ENCODE results near the gene NT5C3B. TPM values are rescaled to one million over a fixed set of nuclear protein-coding genes. Genes with fewer than 3 reads are reported as not detected.

Gene NT5C3B
- total RNA-seq, 1 donor from 2014 or later, result 106 TPM

GRCh38 chr17:41868568-41868967 lies 32.5 kb upstream of the NT5C3B start:
- Mint-ChIP-seq H3K9me3 (no peaks in the 10 kb centered on the region), H3K27ac (no peak overlapping the region), H3K27me3 (ENCODE audit: insufficient read depth, low read depth) (peaks cover 2% of the 10 kb centered on the region), H3K4me3 (no peak overlapping the region), H3K36me3 (peaks cover 37% of the 10 kb centered on the region), H3K4me1 (peaks cover 2% of the 10 kb centered on the region)
- Histone ChIP-seq H3K36me3 (no peaks in the 10 kb centered on the region), H3K27me3 (no peaks in the 10 kb centered on the region), H3F3A (ENCODE audit: low read depth) (peaks cover 27% of the 10 kb centered on the region), H3K9ac (no peak overlapping the region), H3K4me1 (peaks cover 6% of the 10 kb centered on the region), H3K9me3 (ENCODE audit: low read depth) (no peaks in the 10 kb centered on the region), H3K79me2 (ENCODE audit: low read depth) (peaks cover 16% of the 10 kb centered on the region), H3K4me3 (no peak overlapping the region), H2AFZ (replicated peaks) (no peak overlapping the region), H3K4me2 (no peak overlapping the region), H3K27ac (no peak overlapping the region), H4K20me1 (ENCODE audit: low read depth) (peaks cover 9% of the 10 kb centered on the region)
- TF ChIP-seq EZH2phosphoT487 (IDR thresholded peaks at IDR 0.05), result no peak
- TF ChIP-seq EZH2 (IDR thresholded peaks at IDR 0.05), result no peak
- TF ChIP-seq, protein P1, sequence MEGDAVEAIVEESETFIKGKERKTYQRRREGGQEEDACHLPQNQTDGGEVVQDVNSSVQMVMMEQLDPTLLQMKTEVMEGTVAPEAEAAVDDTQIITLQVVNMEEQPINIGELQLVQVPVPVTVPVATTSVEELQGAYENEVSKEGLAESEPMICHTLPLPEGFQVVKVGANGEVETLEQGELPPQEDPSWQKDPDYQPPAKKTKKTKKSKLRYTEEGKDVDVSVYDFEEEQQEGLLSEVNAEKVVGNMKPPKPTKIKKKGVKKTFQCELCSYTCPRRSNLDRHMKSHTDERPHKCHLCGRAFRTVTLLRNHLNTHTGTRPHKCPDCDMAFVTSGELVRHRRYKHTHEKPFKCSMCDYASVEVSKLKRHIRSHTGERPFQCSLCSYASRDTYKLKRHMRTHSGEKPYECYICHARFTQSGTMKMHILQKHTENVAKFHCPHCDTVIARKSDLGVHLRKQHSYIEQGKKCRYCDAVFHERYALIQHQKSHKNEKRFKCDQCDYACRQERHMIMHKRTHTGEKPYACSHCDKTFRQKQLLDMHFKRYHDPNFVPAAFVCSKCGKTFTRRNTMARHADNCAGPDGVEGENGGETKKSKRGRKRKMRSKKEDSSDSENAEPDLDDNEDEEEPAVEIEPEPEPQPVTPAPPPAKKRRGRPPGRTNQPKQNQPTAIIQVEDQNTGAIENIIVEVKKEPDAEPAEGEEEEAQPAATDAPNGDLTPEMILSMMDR (IDR thresholded peaks at IDR 0.05), result no peak
- no peak for DNase-seq (ENCODE audit: low spot score)

DNA sequence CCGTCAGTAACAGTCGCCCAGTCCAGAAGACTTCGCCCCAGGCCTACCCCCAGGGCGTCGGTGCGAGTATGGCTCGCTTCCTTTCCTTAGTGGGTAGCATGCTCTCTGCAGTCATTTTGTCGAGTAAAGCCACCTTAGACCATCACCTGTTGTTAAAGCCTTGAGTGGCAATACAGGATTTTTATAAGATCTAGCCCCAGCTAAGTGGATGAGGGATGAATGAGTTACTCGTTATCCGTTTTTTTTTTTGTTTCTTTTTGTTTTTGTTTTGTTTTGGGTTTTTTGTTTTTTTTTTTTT lies 29.5 kb upstream of the NT5C3B start:
- no peak for DNase-seq (ENCODE audit: low spot score)
- peak overlapping the region; percentile 94 for H3K4me2 ChIP-seq
- no peaks in the 10 kb centered on the region for H3K27me3 ChIP-seq
- H3K36me3 Mint-ChIP-seq, result peaks cover 13% of the 10 kb centered on the region
- TF ChIP-seq EZH2 (IDR thresholded peaks at IDR 0.05), result no peak
- no peak overlapping the region for H3K4me3 Mint-ChIP-seq
- no peaks in the 10 kb centered on the region for H3K36me3 ChIP-seq
- peak overlapping the region; percentile 80 for H3K4me3 ChIP-seq
- no peak overlapping the region for H3K9ac ChIP-seq
- no peaks in the 10 kb centered on the region for H3K27me3 Mint-ChIP-seq (ENCODE audit: insufficient read depth, low read depth)
- H2AFZ ChIP-seq (replicated peaks), result peak overlapping the region; percentile 75
- no peaks in the 10 kb centered on the region for H3K9me3 Mint-ChIP-seq
- peaks cover 12% of the 10 kb centered on the region for H3K4me1 Mint-ChIP-seq
- peaks cover 39% of the 10 kb centered on the region for H4K20me1 ChIP-seq (ENCODE audit: low read depth)
- no peaks in the 10 kb centered on the region for H3K9me3 ChIP-seq (ENCODE audit: low read depth)
- H3F3A ChIP-seq (ENCODE audit: low read depth), result peaks cover 27% of the 10 kb centered on the region
- no peak overlapping the region for H3K27ac ChIP-seq
- H3K4me1 ChIP-seq, result peaks cover 24% of the 10 kb centered on the region
- peak overlapping the region; percentile 51 for H3K27ac Mint-ChIP-seq
- H3K79me2 ChIP-seq (ENCODE audit: low read depth), result peaks cover 46% of the 10 kb centered on the region

- Histone ChIP-seq H3K4me2 (peak within 1 kb of the TSS; percentile 94), H3K4me3 (peak within 1 kb of the TSS; percentile 80), H3K9me3 (ENCODE audit: low read depth) (no peaks in the 10 kb centered on the region), H3K9ac (peak within 1 kb of the TSS; percentile 73), H3K36me3 (no peaks in the 10 kb centered on the region), H3F3A (ENCODE audit: low read depth) (peaks cover 28% of the 10 kb centered on the region), H3K27ac (peak within 1 kb of the TSS; percentile 60), H3K4me1 (peaks cover 30% of the 10 kb centered on the region), H4K20me1 (ENCODE audit: low read depth) (peaks cover 44% of the 10 kb centered on the region), H3K79me2 (ENCODE audit: low read depth) (peaks cover 51% of the 10 kb centered on the region), H2AFZ (replicated peaks) (peak within 1 kb of the TSS; percentile 75), H3K27me3 (no peaks in the 10 kb centered on the region)
- H3K4me1 Mint-ChIP-seq, result peaks cover 15% of the 10 kb centered on the region
- no peaks in the 10 kb centered on the region for H3K9me3 Mint-ChIP-seq
- DNase-seq (ENCODE audit: low spot score), result peak; percentile 97
- no peaks in the 10 kb centered on the region for H3K27me3 Mint-ChIP-seq (ENCODE audit: insufficient read depth, low read depth)
- no peak for TF ChIP-seq EZH2 (IDR thresholded peaks at IDR 0.05)
- TF ChIP-seq, protein P1 (IDR thresholded peaks at IDR 0.05), result no peak
- TF ChIP-seq EZH2phosphoT487 (IDR thresholded peaks at IDR 0.05), result no peak
- H3K27ac Mint-ChIP-seq, result peak within 1 kb of the TSS; percentile 51
- peak within 1 kb of the TSS; percentile 28 for H3K4me3 Mint-ChIP-seq
- H3K36me3 Mint-ChIP-seq, result peaks cover 9% of the 10 kb centered on the region
These were observed 29.0 kb upstream of the NT5C3B start, which contains the start of gene KLHL11 for GRCh38 chr17:41864836-41865595. Gene KLHL11 (minus strand): TSS chr17:41865423. CDS start chr17:41865370, 53 bp downstream.

GRCh38 chr17:41864498-41864835 lies 28.4 kb upstream of the NT5C3B start:
- H3K4me3 ChIP-seq, result peak overlapping the region; percentile 80
- H3K4me1 Mint-ChIP-seq, result peaks cover 19% of the 10 kb centered on the region
- H3K9me3 ChIP-seq (ENCODE audit: low read depth), result no peaks in the 10 kb centered on the region
- H3K79me2 ChIP-seq (ENCODE audit: low read depth), result peaks cover 57% of the 10 kb centered on the region
- no peaks in the 10 kb centered on the region for H3K36me3 ChIP-seq
- peaks cover 34% of the 10 kb centered on the region for H3K4me1 ChIP-seq
- H4K20me1 ChIP-seq (ENCODE audit: low read depth), result peaks cover 49% of the 10 kb centered on the region
- no peak overlapping the region for H3K27ac Mint-ChIP-seq
- H3F3A ChIP-seq (ENCODE audit: low read depth), result peaks cover 30% of the 10 kb centered on the region
- TF ChIP-seq, protein P1 (IDR thresholded peaks at IDR 0.05), result no peak
- TF ChIP-seq EZH2 (IDR thresholded peaks at IDR 0.05) (no peak), EZH2phosphoT487 (IDR thresholded peaks at IDR 0.05) (no peak)
- peak overlapping the region; percentile 94 for H3K4me2 ChIP-seq
- H2AFZ ChIP-seq (replicated peaks), result peak overlapping the region; percentile 64
- H3K4me3 Mint-ChIP-seq, result no peak overlapping the region
- no peaks in the 10 kb centered on the region for H3K9me3 Mint-ChIP-seq
- H3K9ac ChIP-seq, result peak overlapping the region; percentile 73
- no peaks in the 10 kb centered on the region for H3K27me3 Mint-ChIP-seq (ENCODE audit: insufficient read depth, low read depth)
- DNase-seq (ENCODE audit: low spot score), result peak; percentile 65
- H3K27ac ChIP-seq, result no peak overlapping the region
- no peaks in the 10 kb centered on the region for H3K27me3 ChIP-seq
- H3K36me3 Mint-ChIP-seq, result peaks cover 7% of the 10 kb centered on the region

Data from neural progenitor cell (in vitro differentiated cells).